Adrenal gland (tissue), 12 donors: Measurements from ENCODE around the gene TRMT1. TPM values are rescaled to one million over a fixed set of nuclear protein-coding genes. Genes with fewer than 3 reads are reported as not detected.

Experiments used
- DNase-seq, 7 donors: peaks; one replicate each; pipeline ENCODE4 v3.0.0-alpha.2; 2019 to 2020
- H3K27ac ChIP-seq, 5 donors: fragments of 200-600 bp; sonication (generic) in 4 of 5; 1 replicate in 3 of 5; 2 replicates in 2 of 5; pipeline versions ENCODE4 v1.5.1 to v1.8.0; 2016 to 2020; ENCODE audit warnings: mild to moderate bottlenecking in 1 of 5
- H3K27me3 ChIP-seq: fragments of 200-600 bp; 2 replicates; pipeline ENCODE4 v1.8.0; 2021
- H3K36me3 ChIP-seq, 2 donors: fragments of 200-600 bp; replicated peaks in 1 of 2; 1 replicate in 1 of 2; 2 replicates in 1 of 2; pipeline versions ENCODE4 v1.5.1 to v1.8.0; 2018 to 2022
- H3K4me1 ChIP-seq, 2 donors: fragments of 200-600 bp; replicated peaks in 1 of 2; 1 replicate in 1 of 2; 2 replicates in 1 of 2; pipeline versions ENCODE4 v1.5.1 to v1.8.0; 2018 to 2021
- H3K4me3 ChIP-seq, 4 donors: fragments of 200-600 bp; sonication (generic) in 3 of 4; one replicate each; pipeline ENCODE4 v1.5.1; 2016 to 2018
- H3K9me3 ChIP-seq, 3 donors: fragments of 200-600 bp; sonication (generic) in 1 of 3; replicated peaks in 1 of 3; 1 replicate in 2 of 3; 2 replicates in 1 of 3; pipeline versions ENCODE4 v1.5.1 to v1.8.0; 2016 to 2021
- POLR2A ChIP-seq, 2 donors: fragments of 450-650 bp; IDR thresholded peaks; one replicate each; pipeline ENCODE4 v1.6.1; 2017; ENCODE audit warnings: antibody characterized with exemption in 2 of 2, mild to moderate bottlenecking in 2 of 2, moderate library complexity in 1 of 2
- WGBS, 4 donors: extraction: QIAGEN DNeasy Blood & Tissue Kit in 2 of 4; methylation state at CpG; one replicate each; pipeline versions ENCODE4 v1.1.5 to v1.1.7; 2013 to 2017; 5-methylcytosine and 5-hydroxymethylcytosine counted together
- intact Hi-C, 2 donors: fragments of 100-400 bp; cut with DNase I; formaldehyde crosslinking; loops; one replicate each; pipeline versions ENCODE4 v1.14.1 to v1.15.0; 2022 to 2023
- polyA plus RNA-seq, 3 donors: library from polyadenylated mRNA; stranded (reverse); fragments of 200-250 nt in 2 of 3; fragments of 350-450 nt in 1 of 3; fragmentation: Illumina TruSeq in 1 of 3; extraction: RNeasy Lipid Tissue Mini Kit (QIAGEN cat#74804) in 1 of 3; gene quantifications; one replicate each; pipeline ENCODE4 v1.2.3, GENCODE V29; 2013 to 2014
- total RNA-seq, 9 donors: library from RNA; depleted of rRNA in 4 of 9; stranded (reverse); fragments of >200 nt in 4 of 9; fragments of 120-200 nt in 1 of 9; fragmentation: NEBNext Ultra II Directional in 1 of 9; extraction: Animal tissue kit (Norgen Biotek cat#: 25700) in 1 of 9; gene quantifications; one replicate each; pipeline versions ENCODE4 v1.1.0 to v1.2.4, GENCODE V29; 2013 to 2023
- TF ChIP-seq, protein P1 (sequence below), 6 experiments: fragments of 450-650 bp in 4 of 6; fragments of 200-600 bp in 2 of 6; sonication (generic) in 1 of 6; IDR thresholded peaks; 1 replicate in 5 of 6; 2 replicates in 1 of 6; pipeline versions ENCODE4 v1.5.1 to v1.8.0; 2016 to 2021; ENCODE audit warnings: antibody characterized with exemption in 6 of 6, mild to moderate bottlenecking in 2 of 6, moderate library complexity in 1 of 6
- donor health status: healthy with polysubstance abuse.
- donor health status: Bipolar disorder and iron deficiency.
- donor health status: DM: yes; HTN: yes; CAD: no.
- donor health status: DM: no; HTN: no; CAD: no.
- donor health status: DM: no; HTN: no; CAD: no.
- donor health status: DM: yes; HTN: yes; CAD: no.

Gene TRMT1
- total and polyA plus RNA-seq, 12 donors, result 13.4 to 229 (median 35.4) TPM

DNA sequence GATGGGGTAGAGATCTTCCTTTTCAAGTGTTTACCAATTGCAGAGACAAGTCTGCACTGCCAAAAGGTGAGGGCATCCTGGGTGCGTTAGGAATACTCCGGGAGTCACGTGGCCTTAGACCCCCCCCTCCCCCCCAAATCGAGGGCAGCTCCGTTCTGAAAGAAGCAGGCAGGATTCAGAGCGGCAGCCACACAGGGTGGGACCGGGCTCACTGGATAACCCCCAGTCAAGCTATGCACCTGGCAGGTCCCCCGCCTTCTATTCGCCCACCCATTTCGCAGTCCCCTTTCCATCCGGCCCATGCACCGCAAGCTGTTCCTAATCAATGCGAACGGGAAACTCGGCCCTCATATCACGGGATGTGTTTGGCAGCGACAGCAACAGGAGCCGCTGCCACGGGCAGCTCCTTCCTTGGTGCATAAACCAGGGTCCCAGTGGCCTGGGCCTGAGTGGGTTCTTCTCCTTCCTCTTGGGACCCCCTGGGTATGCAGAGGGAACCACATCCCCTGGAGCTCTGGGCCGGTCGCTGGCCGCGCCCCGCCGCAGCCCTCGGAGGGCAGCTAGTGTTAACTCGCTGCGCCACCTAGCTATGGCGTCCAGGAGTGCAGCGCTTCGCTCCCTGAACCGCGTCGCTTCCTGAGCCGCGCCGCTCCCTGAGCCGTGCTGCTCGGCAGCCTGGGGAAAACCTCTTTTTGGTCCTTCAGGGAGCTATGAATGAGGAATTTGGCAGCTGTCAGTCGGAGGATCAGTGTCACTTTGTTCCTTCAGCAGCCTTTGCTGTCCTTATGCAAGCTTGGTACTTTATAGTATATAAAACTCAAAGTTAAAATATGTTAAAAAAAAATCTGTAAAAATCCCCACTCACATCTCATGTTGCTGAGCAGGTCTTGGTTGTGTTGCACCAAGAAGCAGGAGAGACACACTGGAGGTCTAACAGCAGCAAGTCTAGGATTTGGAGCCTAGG, 55.3 kb downstream of the TRMT1 start:
- peaks cover 11 to 29% of the 10 kb centered on the region in 2 donors for H3K4me1 ChIP-seq
- peak overlapping the region in 2 of 4 donors; percentile 44 for H3K4me3 ChIP-seq
- no peaks in the 10 kb centered on the region for H3K36me3 ChIP-seq
- no peaks in the 10 kb centered on the region for H3K27me3 ChIP-seq
- no peaks in the 10 kb centered on the region for H3K9me3 ChIP-seq
- DNase-seq, result peak; percentile 66 to 89 (median 84)
- TF ChIP-seq, protein P1, sequence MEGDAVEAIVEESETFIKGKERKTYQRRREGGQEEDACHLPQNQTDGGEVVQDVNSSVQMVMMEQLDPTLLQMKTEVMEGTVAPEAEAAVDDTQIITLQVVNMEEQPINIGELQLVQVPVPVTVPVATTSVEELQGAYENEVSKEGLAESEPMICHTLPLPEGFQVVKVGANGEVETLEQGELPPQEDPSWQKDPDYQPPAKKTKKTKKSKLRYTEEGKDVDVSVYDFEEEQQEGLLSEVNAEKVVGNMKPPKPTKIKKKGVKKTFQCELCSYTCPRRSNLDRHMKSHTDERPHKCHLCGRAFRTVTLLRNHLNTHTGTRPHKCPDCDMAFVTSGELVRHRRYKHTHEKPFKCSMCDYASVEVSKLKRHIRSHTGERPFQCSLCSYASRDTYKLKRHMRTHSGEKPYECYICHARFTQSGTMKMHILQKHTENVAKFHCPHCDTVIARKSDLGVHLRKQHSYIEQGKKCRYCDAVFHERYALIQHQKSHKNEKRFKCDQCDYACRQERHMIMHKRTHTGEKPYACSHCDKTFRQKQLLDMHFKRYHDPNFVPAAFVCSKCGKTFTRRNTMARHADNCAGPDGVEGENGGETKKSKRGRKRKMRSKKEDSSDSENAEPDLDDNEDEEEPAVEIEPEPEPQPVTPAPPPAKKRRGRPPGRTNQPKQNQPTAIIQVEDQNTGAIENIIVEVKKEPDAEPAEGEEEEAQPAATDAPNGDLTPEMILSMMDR (IDR thresholded peaks at IDR 0.05), result peak; percentile 94 to 98 (median 95)
- peak in 1 of 2 donors; percentile 12 for TF ChIP-seq POLR2A (IDR thresholded peaks at IDR 0.05)
- H3K27ac ChIP-seq, result peak overlapping the region in 1 of 5 donors; percentile 7
- 0 to 1% (median 0%) methylated on average over 29 to 40 of the region's 40 CpGs for WGBS, 4 donors
- intact Hi-C loops, result loop anchor here in 1 of 2 donors (5.0 kb wide), 1 partner anchor 79 kb away; no protein-coding TSS in a partner anchor

DNA sequence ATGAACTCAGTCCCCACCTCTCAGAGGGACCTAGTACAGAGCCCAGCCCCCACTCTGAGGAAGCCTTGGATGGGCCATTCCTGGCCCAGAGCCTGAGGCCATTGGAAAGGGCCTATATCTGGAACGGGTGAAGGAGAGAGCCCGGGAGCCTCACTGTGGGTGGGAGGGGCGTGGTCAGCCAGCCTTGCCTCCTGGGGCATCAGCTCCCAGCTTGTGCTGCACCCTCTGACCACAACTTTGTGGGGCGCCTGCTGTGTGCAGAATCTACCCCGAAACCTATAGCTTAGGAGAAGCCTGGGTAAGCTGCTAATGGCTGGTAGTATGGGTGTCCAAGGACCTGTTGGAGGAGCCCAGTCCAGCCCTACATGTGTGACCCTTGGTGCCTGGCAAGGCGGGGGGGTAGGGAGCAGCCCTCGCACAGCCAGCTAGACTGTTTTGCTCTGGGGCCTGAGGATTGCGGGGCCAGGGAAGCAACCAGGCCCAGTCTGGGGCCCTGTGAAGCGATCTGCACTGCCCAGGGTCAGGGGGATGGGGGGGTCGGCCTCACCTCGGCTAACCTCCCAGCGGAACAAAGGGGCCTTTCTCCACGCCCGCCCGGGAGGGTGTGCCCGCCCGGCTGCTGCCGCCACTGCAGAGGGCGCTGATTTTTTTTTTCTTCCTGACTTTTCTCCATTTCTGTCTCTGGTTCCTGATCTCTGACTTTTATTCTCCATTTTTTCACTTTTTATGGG, 56.1 kb downstream of the TRMT1 start:
- Histone ChIP-seq H3K9me3 (no peaks in the 10 kb centered on the region), H3K27ac (peak overlapping the region in 2 of 5 donors; percentile 12 to 18), H3K36me3 (no peaks in the 10 kb centered on the region), H3K4me1 (peaks cover 11 to 29% of the 10 kb centered on the region in 2 donors), H3K27me3 (no peaks in the 10 kb centered on the region), H3K4me3 (peak overlapping the region in 2 of 4 donors; percentile 44)
- peak in 5 of 7 donors; percentile 42 to 56 (median 50) for DNase-seq
- intact Hi-C loops, result loop anchor here in 1 of 2 donors (5.0 kb wide), 1 partner anchor 78 kb away; no protein-coding TSS in a partner anchor
- TF ChIP-seq, protein P1 (IDR thresholded peaks at IDR 0.05), result no peak
- 11 to 33% (median 30%) methylated on average over 13 to 19 of the region's 19 CpGs for WGBS, 4 donors

DNA sequence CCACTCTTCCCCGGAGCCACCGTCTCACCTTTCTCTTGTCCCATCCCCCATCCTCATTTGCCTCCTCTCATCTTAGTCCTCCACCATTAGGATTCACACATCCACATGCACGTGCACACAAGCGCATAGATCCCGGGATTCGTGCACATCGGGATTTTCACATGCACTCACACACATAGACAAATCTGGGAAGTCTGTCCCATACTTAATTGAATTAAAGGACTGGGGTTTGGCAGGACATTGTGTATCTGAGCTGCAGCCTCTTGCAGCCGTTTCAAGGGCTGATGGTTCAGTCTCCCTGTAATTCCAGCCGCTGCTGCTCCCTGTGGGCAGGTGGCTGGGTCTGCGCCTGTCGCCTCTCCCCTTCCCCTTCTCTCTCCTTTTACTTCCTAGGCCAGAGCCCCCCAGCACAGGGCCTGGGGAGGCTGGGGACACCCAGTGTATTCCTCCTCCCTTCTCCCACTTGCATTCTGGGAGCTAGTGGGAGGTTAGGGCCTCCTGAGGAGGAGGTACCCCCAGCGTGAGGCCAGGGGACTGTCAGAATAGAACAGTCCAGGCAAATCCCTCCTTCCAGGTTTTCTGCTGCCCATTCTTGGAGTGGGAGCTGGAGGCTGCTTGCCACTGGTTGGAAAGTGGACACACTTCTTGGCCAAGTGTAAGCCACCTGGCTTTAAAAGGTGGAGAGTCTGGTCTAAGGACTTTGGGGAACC, 57.4 kb downstream of the TRMT1 start:
- no peaks in the 10 kb centered on the region for H3K9me3 ChIP-seq
- DNase-seq, result no peak
- TF ChIP-seq, protein P1 (IDR thresholded peaks at IDR 0.05), result no peak
- TF ChIP-seq POLR2A (IDR thresholded peaks at IDR 0.05), result no peak
- H3K27me3 ChIP-seq, result no peaks in the 10 kb centered on the region
- no peak overlapping the region for H3K4me3 ChIP-seq
- H3K4me1 ChIP-seq, result peaks cover 11 to 33% of the 10 kb centered on the region in 2 donors
- intact Hi-C loops, result no loop called here
- 78 to 90% (median 82%) methylated on average over 12 of the region's 12 CpGs for WGBS, 4 donors
- H3K27ac ChIP-seq, result no peak overlapping the region
- no peaks in the 10 kb centered on the region for H3K36me3 ChIP-seq
